HepG2 (cell line): ENCODE results near the gene NUP155.

Experiments
- CEBPB ChIP-seq: IDR thresholded peaks from 2 replicates; pipeline ENCODE4 v1.6.1; 2011; ENCODE audit warnings: low read depth, low read length, improper control_type of control experiment, borderline replicate concordance
- ISX ChIP-seq: sonication (generic); formaldehyde crosslinking; conservative IDR thresholded peaks from 2 replicates; pipeline ENCODE4 v1.5.0; 2020; ENCODE audit warnings: missing genetic modification reagents
- ZNF816 ChIP-seq: sonication (generic); formaldehyde crosslinking; IDR thresholded peaks from 2 replicates; pipeline ENCODE4 v1.8.0; 2022; ENCODE audit warnings: missing genetic modification reagents, mild to moderate bottlenecking, borderline replicate concordance

- TF ChIP-seq ISX, result no peak
- no peak for TF ChIP-seq CEBPB
- TF ChIP-seq ZNF816 (CRISPR knock-in tag), result no peak
These were observed 41.6 kb upstream of the NUP155 start for GRCh38 chr5:37412515-37412914.
